ENCODE data around the gene EXOC4. TPM values are rescaled to one million over a fixed set of nuclear protein-coding genes. Genes with fewer than 3 reads are reported as not detected.

Gene EXOC4
- total RNA-seq, 1 experiment from 2014 or later, result 75.8 TPM

GRCh38 chr7:133641436-133641835, 388.6 kb downstream of the EXOC4 start:
- no peak overlapping the region for H2BK5ac ChIP-seq (ENCODE audit: insufficient read length, low read length)
- no peak overlapping the region for H2BK15ac ChIP-seq (ENCODE audit: low read depth, low read length)
- no peaks in the 10 kb centered on the region for H3K9me3 ChIP-seq (ENCODE audit: control insufficient read depth, low read depth, low read length)
- DNase-seq, result no peak
- Mint-ChIP-seq H3K36me3 (ENCODE audit: insufficient read depth in 1 of 3, low read depth in 3 of 3) (no peaks in the 10 kb centered on the region; a peak in 1 of 7 replicates), H3K27ac (no peak overlapping the region), H3K4me1 (peaks cover 1 to 6% of the 10 kb centered on the region in 2 experiments; a peak in 3 of 4 replicates), H3K9me3 (no peaks in the 10 kb centered on the region), H3K4me3 (no peak overlapping the region), H3K27me3 (ENCODE audit: low read depth) (no peaks in the 10 kb centered on the region)
- H4K8ac ChIP-seq (replicated peaks; ENCODE audit: insufficient read length, low read depth, low read length), result no peak overlapping the region
- H2BK20ac ChIP-seq (ENCODE audit: low read depth, low read length, poor library complexity, severe bottlenecking), result no peak overlapping the region
- no peak overlapping the region for H3T11ph ChIP-seq (ENCODE audit: low read length)
- H3K18ac ChIP-seq (ENCODE audit: insufficient read length, low read depth, low read length), result no peak overlapping the region
- no peak overlapping the region for H4K5ac ChIP-seq (ENCODE audit: insufficient read length, low read depth, low read length)
- H3K14ac ChIP-seq (ENCODE audit: insufficient read depth, low read length), result no peak overlapping the region
- no peaks in the 10 kb centered on the region for H3K79me1 ChIP-seq (ENCODE audit: insufficient read depth, low read depth, low read length, poor library complexity, severe bottlenecking)
- no peak overlapping the region for H3K4me2 ChIP-seq (ENCODE audit: insufficient read depth, insufficient read length, low read length)
- H3K79me2 ChIP-seq (ENCODE audit: insufficient read depth, low read length), result no peaks in the 10 kb centered on the region
- H4K20me1 ChIP-seq (ENCODE audit: control insufficient read depth, insufficient read depth, insufficient read length), result no peaks in the 10 kb centered on the region
- no peaks in the 10 kb centered on the region for H3K23me2 ChIP-seq (ENCODE audit: insufficient read length, low read depth, low read length, poor library complexity, severe bottlenecking)
- no peak; the same call in 2 of the 3 replicates for TF ChIP-seq CTCF (conservative IDR thresholded peaks at IDR 0.05)
- no CpG with 5 or more reads among the region's 2 CpGs for WGBS (ENCODE audit: extremely low coverage, insufficient read length, low lambda C conversion rate)
- H3K27me3 ChIP-seq (ENCODE audit: insufficient read depth, low read length), result no peaks in the 10 kb centered on the region
- no peak overlapping the region for H3K27ac ChIP-seq (ENCODE audit: insufficient read length, low read depth, low read length)
- H2BK120ac ChIP-seq (ENCODE audit: low read depth, low read length, poor library complexity, severe bottlenecking), result no peak overlapping the region
- no peaks in the 10 kb centered on the region for H3K4me1 ChIP-seq (ENCODE audit: insufficient read depth, low read length)
- no peak overlapping the region for H3K4ac ChIP-seq (ENCODE audit: low read depth, low read length)
- no peak overlapping the region for H3K23ac ChIP-seq (ENCODE audit: insufficient read length, low read depth, low read length)
- no peak overlapping the region for H3K9ac ChIP-seq (ENCODE audit: extremely low read depth, insufficient read length, low read length)
- no peak overlapping the region for H4K91ac ChIP-seq (ENCODE audit: insufficient read length, low read depth, low read length)
- no peak overlapping the region for H2AK5ac ChIP-seq (ENCODE audit: insufficient read length, low read length)
- no peak overlapping the region for H3K56ac ChIP-seq (ENCODE audit: insufficient read length, low read depth, low read length)
- H2BK12ac ChIP-seq (ENCODE audit: insufficient read length, low read depth, low read length), result no peak overlapping the region
- no peak overlapping the region for H2AFZ ChIP-seq (ENCODE audit: low read length)
